PFSK-1 (cell line): ENCODE data around the gene TEX47.

Experiments used
- FOXP2 ChIP-seq: optimal IDR thresholded peaks from 2 replicates; pipeline ENCODE3; 2011; ENCODE audit warnings: borderline replicate concordance, control low read depth, inconsistent platforms; ENCODE audit not compliant: insufficient read depth; ENCODE audit errors: extremely low read length, extremely low read depth
- POLR2AphosphoS5 ChIP-seq: IDR thresholded peaks from 2 replicates; pipeline ENCODE4 v1.6.1; 2012; ENCODE audit warnings: low read depth, mild to moderate bottlenecking, control low read depth, low read length, moderate library complexity
- SIN3A ChIP-seq: IDR thresholded peaks from 2 replicates; pipeline ENCODE4 v1.6.1; 2012; ENCODE audit warnings: mild to moderate bottlenecking, low read length, moderate library complexity, borderline replicate concordance; ENCODE audit not compliant: insufficient read depth
- TAF1 ChIP-seq: IDR thresholded peaks from 2 replicates; pipeline ENCODE4 v1.6.1; 2012; ENCODE audit warnings: low read length, control low read depth, borderline replicate concordance; ENCODE audit not compliant: insufficient read depth
- TF ChIP-seq, protein P1 (sequence below), 2 experiments: IDR thresholded peaks; 2 replicates each; pipeline versions ENCODE4 v1.6.1 to v1.8.0; 2011 to 2012; ENCODE audit warnings: low read depth in 2 of 2, low read length in 2 of 2, control low read depth in 1 of 2, inconsistent platforms in 1 of 2, mild to moderate bottlenecking in 1 of 2, moderate library complexity in 1 of 2; ENCODE audit not compliant: insufficient read depth in 1 of 2

DNA sequence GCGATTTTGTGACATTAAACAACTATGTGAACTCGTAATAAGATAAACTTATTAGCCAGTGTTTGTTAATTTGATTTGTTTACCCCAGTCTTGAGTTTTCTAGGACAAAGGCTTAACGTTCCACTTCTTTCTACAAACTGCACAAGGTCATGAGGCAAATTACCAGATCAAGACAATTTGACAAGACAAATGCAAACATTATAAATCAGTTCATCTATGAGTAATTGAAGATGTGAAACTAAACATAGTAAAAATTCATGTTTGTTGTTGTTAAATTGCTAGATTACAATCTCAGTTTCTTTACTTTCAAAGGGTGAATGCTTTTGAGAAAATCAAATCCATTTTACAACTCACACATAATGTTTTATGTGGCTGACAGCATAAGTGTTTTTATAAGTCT lies 49.4 kb downstream of the TEX47 start:
- TF ChIP-seq FOXP2 (no peak), POLR2AphosphoS5 (no peak), SIN3A (no peak), TAF1 (no peak)
- TF ChIP-seq, protein P1, sequence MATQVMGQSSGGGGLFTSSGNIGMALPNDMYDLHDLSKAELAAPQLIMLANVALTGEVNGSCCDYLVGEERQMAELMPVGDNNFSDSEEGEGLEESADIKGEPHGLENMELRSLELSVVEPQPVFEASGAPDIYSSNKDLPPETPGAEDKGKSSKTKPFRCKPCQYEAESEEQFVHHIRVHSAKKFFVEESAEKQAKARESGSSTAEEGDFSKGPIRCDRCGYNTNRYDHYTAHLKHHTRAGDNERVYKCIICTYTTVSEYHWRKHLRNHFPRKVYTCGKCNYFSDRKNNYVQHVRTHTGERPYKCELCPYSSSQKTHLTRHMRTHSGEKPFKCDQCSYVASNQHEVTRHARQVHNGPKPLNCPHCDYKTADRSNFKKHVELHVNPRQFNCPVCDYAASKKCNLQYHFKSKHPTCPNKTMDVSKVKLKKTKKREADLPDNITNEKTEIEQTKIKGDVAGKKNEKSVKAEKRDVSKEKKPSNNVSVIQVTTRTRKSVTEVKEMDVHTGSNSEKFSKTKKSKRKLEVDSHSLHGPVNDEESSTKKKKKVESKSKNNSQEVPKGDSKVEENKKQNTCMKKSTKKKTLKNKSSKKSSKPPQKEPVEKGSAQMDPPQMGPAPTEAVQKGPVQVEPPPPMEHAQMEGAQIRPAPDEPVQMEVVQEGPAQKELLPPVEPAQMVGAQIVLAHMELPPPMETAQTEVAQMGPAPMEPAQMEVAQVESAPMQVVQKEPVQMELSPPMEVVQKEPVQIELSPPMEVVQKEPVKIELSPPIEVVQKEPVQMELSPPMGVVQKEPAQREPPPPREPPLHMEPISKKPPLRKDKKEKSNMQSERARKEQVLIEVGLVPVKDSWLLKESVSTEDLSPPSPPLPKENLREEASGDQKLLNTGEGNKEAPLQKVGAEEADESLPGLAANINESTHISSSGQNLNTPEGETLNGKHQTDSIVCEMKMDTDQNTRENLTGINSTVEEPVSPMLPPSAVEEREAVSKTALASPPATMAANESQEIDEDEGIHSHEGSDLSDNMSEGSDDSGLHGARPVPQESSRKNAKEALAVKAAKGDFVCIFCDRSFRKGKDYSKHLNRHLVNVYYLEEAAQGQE (IDR thresholded peaks at IDR 0.05; ENCODE audit: insufficient read depth in 1 of 2, low read depth in 2 of 2, low read length in 2 of 2), result no peak
